Lung (tissue), 12 donors: ENCODE data around the gene DEPP1. TPM values are rescaled to one million over a fixed set of nuclear protein-coding genes. Genes with fewer than 3 reads are reported as not detected.
A peak's percentile ranks its signal among the peaks of the same experiment; 100 is the strongest.

Source experiments
- ATAC-seq: fragments of 200-7000 bp; cut with Tn5 transposase; one replicate; pipeline ENCODE4 v1.9.1; 2020; ENCODE audit warnings: moderate number of reproducible peaks; ENCODE audit not compliant: insufficient read depth, low FRiP score
- DNase-seq, 3 donors: peaks; one replicate each; pipeline ENCODE4 v3.0.0-alpha.2; 2013 to 2017
- H3K27ac ChIP-seq, 2 donors: one replicate each; pipeline ENCODE4 v1.5.1; 2013; ENCODE audit warnings: mild to moderate bottlenecking in 2 of 2, moderate library complexity in 2 of 2, control low read depth in 1 of 2, inconsistent platforms in 1 of 2, low read depth in 1 of 2, low read length in 1 of 2
- H3K27me3 ChIP-seq, 3 donors: one replicate each; pipeline ENCODE4 v1.5.1; 2013; ENCODE audit warnings: low read length in 2 of 3; ENCODE audit not compliant: control insufficient read depth in 3 of 3, insufficient read depth in 3 of 3
- H3K36me3 ChIP-seq, 4 donors: one replicate each; pipeline ENCODE4 v1.5.1; 2013; ENCODE audit warnings: low read length in 4 of 4, mild to moderate bottlenecking in 1 of 4, moderate library complexity in 1 of 4; ENCODE audit not compliant: control insufficient read depth in 4 of 4, insufficient read depth in 4 of 4
- H3K4me1 ChIP-seq, 5 donors: one replicate each; pipeline ENCODE4 v1.5.1; 2013; ENCODE audit warnings: low read length in 5 of 5, mild to moderate bottlenecking in 2 of 5, moderate library complexity in 1 of 5; ENCODE audit not compliant: control insufficient read depth in 5 of 5, insufficient read depth in 5 of 5
- H3K4me3 ChIP-seq: one replicate; pipeline ENCODE4 v1.5.1; 2013; ENCODE audit warnings: mild to moderate bottlenecking, control low read depth, moderate library complexity
- H3K9ac ChIP-seq, 2 donors: one replicate each; pipeline ENCODE4 v1.5.1; 2013; ENCODE audit warnings: low read length in 2 of 2, control low read depth in 1 of 2; ENCODE audit not compliant: insufficient read depth in 1 of 2
- H3K9me3 ChIP-seq, 4 donors: one replicate each; pipeline ENCODE4 v1.5.1; 2013; ENCODE audit warnings: low read length in 3 of 4, mild to moderate bottlenecking in 1 of 4, moderate library complexity in 1 of 4; ENCODE audit not compliant: control insufficient read depth in 4 of 4, insufficient read depth in 3 of 4
- CTCF ChIP-seq: IDR thresholded peaks from 2 replicates; pipeline ENCODE4 v1.5.1; 2012; ENCODE audit warnings: mild to moderate bottlenecking; ENCODE audit errors: control extremely low read depth, extremely low read depth
- WGBS, 2 donors: extraction: QIAGEN DNeasy Blood & Tissue Kit; methylation state at CpG; one replicate each; pipeline ENCODE4 v1.1.7; 2013; 5-methylcytosine and 5-hydroxymethylcytosine counted together
- polyA plus RNA-seq, 2 donors: library from polyadenylated mRNA; stranded (reverse); fragments of 200-250 nt; gene quantifications; one replicate each; pipeline ENCODE4 v1.2.1, GENCODE V29; 2013
- total RNA-seq, 2 donors: library from RNA; depleted of rRNA in 1 of 2; stranded (reverse); fragments of >200 nt in 1 of 2; gene quantifications; one replicate each; pipeline ENCODE4 v1.2.1, GENCODE V29; 2014 to 2021
- donor health status: control.
- donor health status: control.
- donor health status: Bipolar disorder and iron deficiency.
- donor health status: healthy.
- donor health status: DM: yes; HTN: yes; CAD: no.

DEPP1 gene
- total and polyA plus RNA-seq, 4 donors: 37.0 to 149 (median 70.1) TPM

- H3K36me3 ChIP-seq: peaks cover 0 to 3% (median under 1%) of the 10 kb centered on the region in 4 donors
- no peak overlapping the region for H3K4me3 ChIP-seq
- H3K27ac ChIP-seq: peak overlapping the region; percentile 74 to 95
- peak; percentile 28 for ATAC-seq
- peaks cover 3 to 25% (median 12%) of the 10 kb centered on the region in 5 donors for H3K4me1 ChIP-seq
- no peak overlapping the region for H3K9ac ChIP-seq
- no peaks in the 10 kb centered on the region for H3K27me3 ChIP-seq
- WGBS, 2 donors: 44 to 55% methylated on average over 5 of the region's 5 CpGs
- H3K9me3 ChIP-seq: no peaks in the 10 kb centered on the region
- no peak for TF ChIP-seq CTCF
- DNase-seq: no peak
Measured at GRCh38 chr10:44958196-44958897, 20.3 kb downstream of the DEPP1 start.

- H3K4me3 ChIP-seq: no peak overlapping the region
- peaks cover 2 to 25% (median 16%) of the 10 kb centered on the region in 5 donors for H3K4me1 ChIP-seq
- 91% methylated on average over 4 of the region's 4 CpGs for WGBS, 2 donors
- peaks cover 0 to 3% (median under 1%) of the 10 kb centered on the region in 4 donors for H3K36me3 ChIP-seq
- H3K9ac ChIP-seq: no peak overlapping the region
- DNase-seq (no peak), ATAC-seq (no peak)
- no peaks in the 10 kb centered on the region for H3K27me3 ChIP-seq
- peak overlapping the region in 1 of 2 donors; percentile 95 for H3K27ac ChIP-seq
- H3K9me3 ChIP-seq: no peaks in the 10 kb centered on the region
- TF ChIP-seq CTCF: no peak
Measured at GRCh38 chr10:44956717-44957706, 21.6 kb downstream of the DEPP1 start.

GRCh38 chr10:44956226-44956625 lies 22.4 kb downstream of the DEPP1 start:
- peaks cover 2 to 26% (median 16%) of the 10 kb centered on the region in 5 donors for H3K4me1 ChIP-seq
- WGBS, 2 donors: 96 to 97% methylated on average over 4 of the region's 4 CpGs
- DNase-seq: no peak
- no peaks in the 10 kb centered on the region for H3K27me3 ChIP-seq
- no peak for ATAC-seq
- TF ChIP-seq CTCF: no peak
- H3K4me3 ChIP-seq: no peak overlapping the region
- H3K36me3 ChIP-seq: peaks cover 0 to 3% (median under 1%) of the 10 kb centered on the region in 4 donors
- H3K9ac ChIP-seq: no peak overlapping the region
- H3K27ac ChIP-seq: no peak overlapping the region
- H3K9me3 ChIP-seq: no peaks in the 10 kb centered on the region
